Urothelium cell line (cell line): ENCODE data around the gene WWC1.

Experiments
- DNase-seq: peaks from one replicate; pipeline ENCODE4 v3.0.0; 2011; ENCODE audit warnings: low spot score, mixed read lengths
- FAIRE-seq: peaks from 2 replicates; lab custom pipeline; 2011; peaks lifted over from hg19 to GRCh38; lab: Jason Lieb, UNC

The WWC1 gene

DNA sequence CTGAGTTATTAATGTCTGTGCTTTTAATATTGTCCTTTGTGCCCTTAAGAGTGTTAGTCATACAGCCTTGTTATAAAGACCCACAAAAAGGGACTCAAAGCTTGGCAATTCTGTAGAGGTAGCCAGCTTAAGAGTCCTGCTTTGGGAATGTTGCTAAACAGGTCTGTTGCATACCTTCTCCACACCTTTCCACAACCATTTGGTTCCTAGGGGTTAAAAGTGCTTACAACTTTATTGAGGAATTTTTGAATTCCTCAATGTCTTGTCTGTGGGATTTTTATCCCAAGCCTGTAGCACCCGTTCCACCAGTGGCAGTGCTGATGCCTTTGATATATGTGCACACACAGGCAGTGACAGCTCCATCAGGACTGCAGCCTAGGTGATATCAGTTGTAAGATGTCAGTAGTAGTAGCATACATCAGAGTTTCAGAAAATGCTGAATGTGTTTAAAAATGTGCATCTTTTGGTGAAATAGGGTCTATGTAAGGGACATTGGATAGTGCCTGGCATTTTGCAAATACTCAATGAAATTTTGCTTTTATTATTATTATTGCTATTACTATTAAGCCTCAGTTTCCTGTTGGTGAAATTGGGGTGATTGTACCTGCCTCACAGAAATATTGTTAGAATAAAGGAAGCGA is 68.5 kb downstream of the WWC1 start:
- DNase-seq: no peak

GRCh38 chr5:168360521-168361285 is 69.3 kb downstream of the WWC1 start:
- DNase-seq (no peak), FAIRE-seq (no peak)

More for the DNA sequence above, 68.5 kb downstream of the WWC1 start:
- FAIRE-seq: no peak

GRCh38 chr5:168362097-168362885 is 70.8 kb downstream of the WWC1 start:
- FAIRE-seq (peak; percentile 23), DNase-seq (no peak)

DNA sequence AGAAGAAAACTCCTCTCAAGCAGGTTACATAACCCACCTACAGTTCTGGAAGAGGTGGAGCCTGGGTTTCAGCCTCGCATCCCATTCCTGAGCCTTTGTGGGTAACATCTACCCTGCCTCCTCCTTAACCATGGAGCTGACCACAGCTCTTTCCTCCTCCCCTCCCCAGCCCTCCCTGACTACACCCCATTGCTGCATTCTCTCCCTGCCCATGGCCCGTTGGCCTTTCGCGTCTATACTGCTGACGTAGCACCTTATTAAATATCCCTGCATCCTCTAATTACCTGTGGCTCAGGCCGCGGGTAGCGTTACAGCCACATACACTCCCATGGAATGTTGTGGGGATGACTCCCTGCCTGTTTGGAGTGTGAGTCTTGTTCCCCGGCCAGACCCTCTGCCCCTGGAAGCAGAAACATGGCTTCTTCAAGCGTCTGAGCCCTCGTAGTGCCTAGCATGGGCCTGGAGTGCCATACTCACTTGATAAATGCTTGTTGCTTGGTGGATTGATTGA is 72.8 kb downstream of the WWC1 start:
- DNase-seq (peak; percentile 62), FAIRE-seq (peak; percentile 83)

- FAIRE-seq: no peak
- peak; percentile 29 for DNase-seq
These were observed 73.5 kb downstream of the WWC1 start for GRCh38 chr5:168364750-168365550.

GRCh38 chr5:168365581-168366081 is 74.2 kb downstream of the WWC1 start:
- DNase-seq (peak; percentile 25), FAIRE-seq (no peak)

- DNase-seq: peak; percentile 26
- FAIRE-seq: peak; percentile 9
These were observed 74.7 kb downstream of the WWC1 start for GRCh38 chr5:168366116-168366515.

GRCh38 chr5:168368854-168369253 is 77.4 kb downstream of the WWC1 start:
- DNase-seq (no peak), FAIRE-seq (no peak)

- FAIRE-seq (no peak), DNase-seq (no peak)
These were observed 79.4 kb downstream of the WWC1 start for GRCh38 chr5:168370831-168371230.

DNA sequence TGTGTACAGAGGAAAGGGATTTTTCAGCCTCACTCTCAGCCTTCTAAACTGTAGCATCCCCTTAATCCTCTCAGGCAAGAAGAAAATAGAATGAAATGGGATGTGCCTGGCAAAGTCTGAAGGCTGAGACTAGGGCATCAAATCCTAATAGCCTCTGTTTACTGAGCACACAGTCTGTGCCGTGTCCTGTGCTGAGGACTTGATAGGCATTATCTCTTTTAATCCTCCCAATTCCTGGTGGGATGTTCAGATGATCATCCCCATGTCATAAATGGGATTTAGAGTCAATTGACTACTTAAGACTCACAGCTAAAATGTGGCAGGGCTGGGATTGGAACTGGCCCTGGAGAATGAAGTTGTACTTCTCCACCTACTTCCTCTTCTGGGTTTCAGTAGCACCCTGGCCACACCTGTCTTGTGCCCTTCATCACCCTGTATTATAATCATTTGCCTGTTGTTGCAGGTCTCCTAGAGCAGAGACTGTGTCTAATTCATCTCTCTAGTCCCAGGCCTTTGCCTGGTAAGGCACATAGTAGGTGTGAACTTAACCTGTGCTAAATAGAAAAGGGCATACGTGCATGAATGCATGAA is 81.0 kb downstream of the WWC1 start:
- DNase-seq (no peak), FAIRE-seq (no peak)

DNA sequence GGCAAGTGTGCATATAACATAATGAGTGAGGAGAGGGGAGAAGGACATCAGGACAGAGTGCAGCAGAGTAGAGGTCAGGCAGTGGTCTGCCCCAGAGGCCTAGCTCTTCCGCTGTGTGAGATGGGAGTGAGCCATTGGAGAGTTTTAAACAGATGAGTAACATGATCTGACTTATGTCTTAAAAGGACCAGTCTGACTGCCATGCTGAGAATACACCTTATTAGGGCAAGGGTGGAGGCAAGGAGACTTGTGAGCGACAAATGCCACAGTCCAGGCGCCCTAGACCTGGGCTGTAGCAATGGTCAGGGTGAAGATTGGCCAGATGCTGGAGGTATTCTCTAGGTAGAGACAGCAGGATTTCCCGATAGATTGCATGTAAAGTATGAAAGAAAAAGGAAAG is 83.1 kb downstream of the WWC1 start:
- FAIRE-seq: no peak
- no peak for DNase-seq

- no peak for FAIRE-seq
- no peak for DNase-seq
These were observed 83.8 kb downstream of the WWC1 start for GRCh38 chr5:168375214-168375613.

DNA sequence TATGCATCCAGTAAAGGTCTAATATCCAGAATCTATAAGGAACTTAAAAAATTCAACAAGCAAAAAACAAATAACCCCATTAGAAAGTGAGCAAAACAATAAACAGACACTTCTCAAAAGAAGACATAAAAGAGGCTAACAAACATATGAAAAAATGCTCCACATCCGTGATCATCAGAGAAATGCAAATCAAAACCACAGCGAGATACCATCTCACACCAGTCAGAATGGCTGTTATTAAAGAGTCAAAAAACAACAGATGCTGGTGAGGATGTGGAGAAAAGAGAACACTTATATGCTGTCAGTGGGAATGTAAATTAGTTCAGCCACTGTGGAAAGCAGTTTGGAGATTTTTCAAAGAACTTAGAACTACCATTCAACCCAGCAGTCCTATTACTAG is 86.1 kb downstream of the WWC1 start:
- DNase-seq (no peak), FAIRE-seq (no peak)

GRCh38 chr5:168378741-168379140 is 87.3 kb downstream of the WWC1 start:
- FAIRE-seq (no peak), DNase-seq (no peak)

- FAIRE-seq (no peak), DNase-seq (no peak)
These were observed 91.0 kb downstream of the WWC1 start for GRCh38 chr5:168382421-168382820.

DNA sequence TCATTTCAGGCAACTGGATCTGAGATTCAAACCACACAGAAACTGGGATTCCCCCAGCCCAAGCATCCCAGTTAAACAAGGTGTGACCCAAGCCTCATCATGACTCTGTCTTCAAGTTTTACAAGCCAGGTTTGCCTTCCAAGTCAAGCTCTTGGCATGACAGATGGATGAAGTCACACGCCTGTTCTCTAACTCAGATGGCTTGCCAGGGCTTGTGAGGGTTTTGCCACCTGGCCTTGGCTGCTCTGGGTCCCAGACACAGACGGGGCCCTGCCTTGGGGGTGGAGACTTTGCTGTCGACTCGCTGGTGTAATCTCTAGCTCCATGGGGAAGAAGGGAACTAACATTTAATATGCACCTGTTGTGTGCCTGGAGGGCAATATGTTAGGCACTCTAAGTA is 99.0 kb downstream of the WWC1 start:
- FAIRE-seq (no peak), DNase-seq (no peak)

DNA sequence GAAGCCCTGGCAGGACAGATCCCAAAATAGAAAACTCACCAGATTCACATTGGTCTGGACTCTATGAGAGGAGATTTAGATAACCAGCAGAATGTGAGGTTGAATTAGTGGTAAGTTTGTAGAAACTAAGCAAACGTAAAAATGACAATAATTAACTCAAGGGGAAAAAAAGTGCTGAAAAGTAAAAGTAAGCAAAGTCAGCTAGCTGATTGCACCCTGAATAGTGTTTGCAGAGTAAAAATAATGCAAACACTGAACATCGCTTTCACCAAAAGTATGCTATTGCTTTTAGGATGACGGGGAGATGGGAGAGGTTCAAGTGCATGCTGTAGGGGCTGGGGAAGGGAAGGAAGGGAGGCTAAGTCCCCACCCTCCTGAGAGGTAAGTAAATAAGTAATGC is 102.3 kb downstream of the WWC1 start:
- no peak for DNase-seq
- FAIRE-seq: no peak

- no peak for FAIRE-seq
- no peak for DNase-seq
These were observed 109.2 kb downstream of the WWC1 start for GRCh38 chr5:168400429-168401220.

DNA sequence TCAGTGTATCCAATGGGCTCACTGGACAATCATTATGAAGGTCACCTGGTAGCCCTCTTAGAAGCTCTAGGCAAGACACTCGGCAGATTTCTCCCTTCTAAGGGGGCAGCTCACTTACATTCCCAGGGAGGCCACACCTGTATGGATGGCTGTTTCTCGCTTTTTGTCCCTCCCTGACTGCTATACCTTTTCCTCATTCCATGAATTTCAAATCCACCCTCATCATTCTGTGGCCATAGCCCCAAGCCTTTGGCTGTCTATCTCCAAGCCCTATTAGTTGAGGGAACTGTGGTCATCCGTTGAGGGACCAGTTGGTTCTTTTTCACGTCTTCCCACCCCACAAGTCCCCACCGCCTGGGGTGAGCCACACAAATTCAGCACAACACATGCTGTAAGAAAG is 109.8 kb downstream of the WWC1 start:
- FAIRE-seq: no peak
- no peak for DNase-seq
